DOHH2 (cell line): ENCODE measurements around the gene INTS15.
A peak's percentile ranks its signal among the peaks of the same experiment; 100 is the strongest.

Experiments used
- H3F3A ChIP-seq: fragments of 200-600 bp; sonication (generic), shearing (Covaris generic); 2 replicates; pipeline ENCODE4 v1.6.0; 2016; ENCODE audit warnings: antibody characterized with exemption, mild to moderate bottlenecking; ENCODE audit not compliant: control insufficient read depth, insufficient read depth
- H3K27ac ChIP-seq: fragments of 200-600 bp; sonication (generic); 2 replicates; pipeline ENCODE4 v1.5.1; 2014; ENCODE audit warnings: low read depth, mild to moderate bottlenecking, low read length, moderate library complexity
- H3K27me3 ChIP-seq: fragments of 200-600 bp; sonication (generic); 2 replicates; pipeline ENCODE4 v1.6.1; 2014; ENCODE audit warnings: mild to moderate bottlenecking, low read length, mixed read lengths; ENCODE audit not compliant: control insufficient read depth
- H3K36me3 ChIP-seq: fragments of 200-600 bp; sonication (generic); 2 replicates; pipeline ENCODE4 v1.6.1; 2014; ENCODE audit warnings: mild to moderate bottlenecking, low read length, moderate library complexity, mixed read lengths; ENCODE audit not compliant: control insufficient read depth
- H3K4me1 ChIP-seq: fragments of 200-600 bp; sonication (generic); 2 replicates; pipeline ENCODE4 v1.6.1; 2014; ENCODE audit warnings: mild to moderate bottlenecking, low read length, mixed read lengths; ENCODE audit not compliant: control insufficient read depth
- H3K4me2 ChIP-seq: fragments of 200-600 bp; sonication (generic); 2 replicates; pipeline ENCODE4 v1.6.0; 2014; ENCODE audit warnings: mild to moderate bottlenecking, low read length, moderate library complexity
- H3K4me3 ChIP-seq: fragments of 200-600 bp; sonication (generic); 2 replicates; pipeline ENCODE4 v1.5.1; 2014; ENCODE audit warnings: mild to moderate bottlenecking, low read length, mixed read lengths
- H3K79me2 ChIP-seq: fragments of 200-600 bp; sonication (generic); 2 replicates; pipeline ENCODE4 v1.6.1; 2014; ENCODE audit warnings: mild to moderate bottlenecking, low read length, mixed read lengths; ENCODE audit not compliant: control insufficient read depth
- H3K9me2 ChIP-seq: fragments of 200-600 bp; sonication (generic); replicated peaks from 2 replicates; pipeline ENCODE4 v1.6.1; 2014; ENCODE audit warnings: mild to moderate bottlenecking, low read length, mixed read lengths; ENCODE audit not compliant: control insufficient read depth
- H3K9me3 ChIP-seq: fragments of 200-600 bp; sonication (generic); 2 replicates; pipeline ENCODE4 v1.6.1; 2014; ENCODE audit warnings: antibody characterized with exemption, low read length, mixed read lengths; ENCODE audit not compliant: control insufficient read depth, insufficient read depth
- H4K20me1 ChIP-seq: fragments of 200-600 bp; sonication (generic); 2 replicates; pipeline ENCODE4 v1.6.0; 2014; ENCODE audit warnings: low read depth, mild to moderate bottlenecking, antibody characterized with exemption, low read length, moderate library complexity; ENCODE audit not compliant: control insufficient read depth, insufficient read depth
- CTCF ChIP-seq: fragments of 200-600 bp; sonication (generic); IDR thresholded peaks from one replicate; pipeline ENCODE4 v1.5.1; 2014; ENCODE audit warnings: antibody characterized with exemption, mild to moderate bottlenecking, low read depth, low read length; ENCODE audit not compliant: poor library complexity, severe bottlenecking
- EZH2phosphoT487 ChIP-seq: fragments of 200-600 bp; sonication (generic); IDR thresholded peaks from 2 replicates; pipeline ENCODE4 v1.6.1; 2017; ENCODE audit warnings: borderline replicate concordance, mild to moderate bottlenecking, antibody characterized with exemption, low read length, moderate library complexity, mixed read lengths

The INTS15 gene

GRCh38 chr7:6589829-6590644 lies at the start of gene INTS15:
INTS15 (plus strand) TSS chr7:6590021; CDS start chr7:6590284, 263 bp downstream.
- peaks cover 21% of the 10 kb centered on the region for H3K4me1 ChIP-seq
- H3K4me3 ChIP-seq: peak within 1 kb of the TSS; percentile 97
- no peaks in the 10 kb centered on the region for H3K27me3 ChIP-seq
- peaks cover 8% of the 10 kb centered on the region; the same call in 1 of the 2 replicates for H4K20me1 ChIP-seq
- TF ChIP-seq EZH2phosphoT487: no peak
- no peak for TF ChIP-seq CTCF
- H3K36me3 ChIP-seq: peaks cover 77% of the 10 kb centered on the region
- peak within 1 kb of the TSS; percentile 79 for H3K4me2 ChIP-seq
- H3K9me2 ChIP-seq: no peaks in the 10 kb centered on the region
- H3F3A ChIP-seq: no peaks in the 10 kb centered on the region; the same call in 1 of the 2 replicates
- peaks cover 38% of the 10 kb centered on the region for H3K79me2 ChIP-seq
- peak within 1 kb of the TSS; percentile 57 for H3K27ac ChIP-seq
- no peaks in the 10 kb centered on the region for H3K9me3 ChIP-seq

- Histone ChIP-seq H3K4me3 (no peak overlapping the region), H3K36me3 (no peaks in the 10 kb centered on the region), H3K9me2 (no peaks in the 10 kb centered on the region), H4K20me1 (no peaks in the 10 kb centered on the region), H3K27ac (no peak overlapping the region), H3K9me3 (no peaks in the 10 kb centered on the region), H3F3A (no peaks in the 10 kb centered on the region), H3K27me3 (peaks cover 5% of the 10 kb centered on the region; the same call in 1 of the 2 replicates), H3K4me1 (no peaks in the 10 kb centered on the region), H3K4me2 (no peak overlapping the region), H3K79me2 (no peaks in the 10 kb centered on the region)
- no peak for TF ChIP-seq EZH2phosphoT487
These were observed 47.5 kb upstream of the INTS15 start for GRCh38 chr7:6542368-6542767.

GRCh38 chr7:6545398-6546126 lies 44.3 kb upstream of the INTS15 start:
- Histone ChIP-seq H3K27me3 (0 out of 2 replicates have a peak, but pooled peaks cover 2% of the 10 kb centered on the region), H3K79me2 (no peaks in the 10 kb centered on the region), H3K9me2 (no peaks in the 10 kb centered on the region), H3F3A (no peaks in the 10 kb centered on the region), H4K20me1 (no peaks in the 10 kb centered on the region), H3K9me3 (no peaks in the 10 kb centered on the region), H3K4me3 (no peak overlapping the region), H3K27ac (no peak overlapping the region), H3K4me1 (no peaks in the 10 kb centered on the region), H3K4me2 (no peak overlapping the region), H3K36me3 (no peaks in the 10 kb centered on the region)
- TF ChIP-seq CTCF (no peak), EZH2phosphoT487 (no peak)
